H9 (cell line): Measurements from ENCODE around the gene HAVCR1. TPM values are rescaled to one million over a fixed set of nuclear protein-coding genes. Genes with fewer than 3 reads are reported as not detected.

Experiments
- DNase-seq: peaks from one replicate; pipeline ENCODE4 v3.0.0-alpha.2; 2017
- H2AFZ ChIP-seq: one replicate; pipeline ENCODE4 v1.6.1; 2013; ENCODE audit warnings: mild to moderate bottlenecking, low read length, control low read depth, moderate library complexity
- H2AK5ac ChIP-seq: 2 replicates; pipeline ENCODE4 v1.6.1; 2013; ENCODE audit warnings: low read length, control low read depth, mixed read lengths; ENCODE audit not compliant: insufficient read length
- H2BK120ac ChIP-seq: one replicate; pipeline ENCODE4 v1.6.1; 2013; ENCODE audit warnings: low read depth, mild to moderate bottlenecking, low read length, control low read depth, inconsistent platforms; ENCODE audit not compliant: poor library complexity, severe bottlenecking
- H2BK12ac ChIP-seq: 2 replicates; pipeline ENCODE4 v1.6.1; 2013; ENCODE audit warnings: low read length, control low read depth, mixed read lengths, low read depth; ENCODE audit not compliant: insufficient read length
- H2BK15ac ChIP-seq: 2 replicates; pipeline ENCODE4 v1.6.1; 2013; ENCODE audit warnings: low read depth, low read length, control low read depth
- H2BK20ac ChIP-seq: one replicate; pipeline ENCODE4 v1.6.1; 2013; ENCODE audit warnings: low read depth, mild to moderate bottlenecking, low read length, control low read depth, inconsistent platforms; ENCODE audit not compliant: poor library complexity, severe bottlenecking
- H2BK5ac ChIP-seq: 2 replicates; pipeline ENCODE4 v1.6.1; 2013; ENCODE audit warnings: low read length, control low read depth, mixed read lengths; ENCODE audit not compliant: insufficient read length
- H3K14ac ChIP-seq: 2 replicates; pipeline ENCODE4 v1.6.1; 2013; ENCODE audit warnings: low read length, control low read depth; ENCODE audit not compliant: insufficient read depth
- H3K18ac ChIP-seq: 2 replicates; pipeline ENCODE4 v1.6.1; 2013; ENCODE audit warnings: low read depth, mild to moderate bottlenecking, mixed read lengths, low read length, control low read depth; ENCODE audit not compliant: insufficient read length
- H3K23ac ChIP-seq: 2 replicates; pipeline ENCODE4 v1.6.1; 2013; ENCODE audit warnings: low read length, control low read depth, mixed read lengths, low read depth; ENCODE audit not compliant: insufficient read length
- H3K23me2 ChIP-seq: 2 replicates; pipeline ENCODE4 v1.6.1; 2013; ENCODE audit warnings: low read depth, mild to moderate bottlenecking, mixed read lengths, low read length, control low read depth; ENCODE audit not compliant: insufficient read length, poor library complexity, severe bottlenecking
- H3K27ac ChIP-seq: 2 replicates; pipeline ENCODE4 v1.5.1; 2013; ENCODE audit warnings: low read length, control low read depth, mixed read lengths, low read depth; ENCODE audit not compliant: insufficient read length
- H3K27me3 ChIP-seq: 2 replicates; pipeline ENCODE4 v1.6.1; 2013; ENCODE audit warnings: low read length, control low read depth, inconsistent platforms; ENCODE audit not compliant: insufficient read depth
- H3K4ac ChIP-seq: 2 replicates; pipeline ENCODE4 v1.6.1; 2013; ENCODE audit warnings: low read depth, mild to moderate bottlenecking, control low read depth, inconsistent platforms, low read length, moderate library complexity
- H3K4me1 ChIP-seq: 2 replicates; pipeline ENCODE4 v1.6.1; 2013; ENCODE audit warnings: low read length, control low read depth, inconsistent platforms; ENCODE audit not compliant: insufficient read depth
- H3K4me2 ChIP-seq: 2 replicates; pipeline ENCODE4 v1.6.1; 2013; ENCODE audit warnings: low read length, control low read depth, mixed read lengths; ENCODE audit not compliant: insufficient read length, insufficient read depth
- H3K56ac ChIP-seq: 2 replicates; pipeline ENCODE4 v1.6.1; 2013; ENCODE audit warnings: low read depth, mild to moderate bottlenecking, mixed read lengths, low read length, control low read depth; ENCODE audit not compliant: insufficient read length
- H3K79me1 ChIP-seq: 2 replicates; pipeline ENCODE4 v1.6.1; 2013; ENCODE audit warnings: low read depth, mild to moderate bottlenecking, moderate library complexity, low read length, control low read depth, inconsistent platforms; ENCODE audit not compliant: insufficient read depth, poor library complexity, severe bottlenecking
- H3K79me2 ChIP-seq: 2 replicates; pipeline ENCODE4 v1.6.1; 2013; ENCODE audit warnings: low read length, control low read depth, inconsistent platforms; ENCODE audit not compliant: insufficient read depth
- H3K9ac ChIP-seq: 2 replicates; pipeline ENCODE4 v1.6.1; 2013; ENCODE audit warnings: low read length, control low read depth, mixed read lengths; ENCODE audit not compliant: insufficient read length; ENCODE audit errors: extremely low read depth
- H3K9me3 ChIP-seq: one replicate; pipeline ENCODE4 v1.6.1; 2013; ENCODE audit warnings: low read depth, low read length, inconsistent platforms; ENCODE audit not compliant: control insufficient read depth
- H3T11ph ChIP-seq: one replicate; pipeline ENCODE4 v1.6.1; 2013; ENCODE audit warnings: mild to moderate bottlenecking, low read length, control low read depth, inconsistent platforms
- H4K20me1 ChIP-seq: one replicate; pipeline ENCODE4 v1.6.1; 2013; ENCODE audit not compliant: control insufficient read depth, insufficient read length, insufficient read depth
- H4K5ac ChIP-seq: 2 replicates; pipeline ENCODE4 v1.6.1; 2013; ENCODE audit warnings: low read depth, mild to moderate bottlenecking, mixed read lengths, low read length, control low read depth; ENCODE audit not compliant: insufficient read length
- H4K8ac ChIP-seq: replicated peaks from 2 replicates; pipeline ENCODE4 v1.6.1; 2013; ENCODE audit warnings: low read length, control low read depth, mixed read lengths, low read depth; ENCODE audit not compliant: insufficient read length
- H4K91ac ChIP-seq: 2 replicates; pipeline ENCODE4 v1.6.1; 2013; ENCODE audit warnings: low read depth, mild to moderate bottlenecking, moderate library complexity, mixed read lengths, low read length, control low read depth; ENCODE audit not compliant: insufficient read length
- H3K27ac Mint-ChIP-seq, 3 experiments: 2 replicates in 2 of 3; 3 replicates in 1 of 3; pipeline ENCODE4 v1.8.0; 2020 to 2021; ENCODE audit warnings: mixed read lengths in 3 of 3, mild to moderate bottlenecking in 1 of 3, moderate library complexity in 1 of 3
- H3K27me3 Mint-ChIP-seq: 2 replicates; pipeline ENCODE4 v1.8.0; 2021; ENCODE audit warnings: low read depth, mild to moderate bottlenecking, moderate library complexity, mixed read lengths
- H3K36me3 Mint-ChIP-seq, 3 experiments: 2 replicates in 2 of 3; 3 replicates in 1 of 3; pipeline ENCODE4 v1.8.0; 2020 to 2021; ENCODE audit warnings: low read depth in 3 of 3, mixed read lengths in 3 of 3; ENCODE audit not compliant: insufficient read depth in 1 of 3
- H3K4me1 Mint-ChIP-seq, 2 experiments: 2 replicates each; pipeline ENCODE4 v1.8.0; 2020; ENCODE audit warnings: mixed read lengths in 2 of 2
- H3K4me3 Mint-ChIP-seq, 2 experiments: 2 replicates in 1 of 2; 3 replicates in 1 of 2; pipeline ENCODE4 v1.8.0; 2020 to 2021; ENCODE audit warnings: mild to moderate bottlenecking in 2 of 2, mixed read lengths in 2 of 2, moderate library complexity in 1 of 2
- H3K9me3 Mint-ChIP-seq, 2 experiments: 2 replicates in 1 of 2; 3 replicates in 1 of 2; pipeline ENCODE4 v1.8.0; 2020; ENCODE audit warnings: mild to moderate bottlenecking in 2 of 2, mixed read lengths in 2 of 2, moderate library complexity in 1 of 2
- CTCF ChIP-seq: fragments of 200-600 bp; sonication (generic); conservative IDR thresholded peaks from 3 replicates; pipeline ENCODE4 v1.8.0; 2021; ENCODE audit warnings: antibody characterized with exemption, mild to moderate bottlenecking
- WGBS: extraction: QIAGEN DNeasy Blood & Tissue Kit; methylation state at CpG from one replicate; pipeline ENCODE4 v1.1.7; 2013; ENCODE audit warnings: missing lambda C conversion rate, low lambda C conversion rate, mixed read lengths; ENCODE audit not compliant: insufficient read length; ENCODE audit errors: extremely low coverage; 5-methylcytosine and 5-hydroxymethylcytosine counted together
- long read RNA-seq: library from polyadenylated mRNA; unstranded; transcript quantifications from one replicate; pipeline ENCODE4 v2.0.0, GENCODE V29; 2020
- total RNA-seq: library from RNA; stranded (reverse); gene quantifications from 2 replicates; pipeline ENCODE4 v1.2.1, GENCODE V29; 2021

HAVCR1 gene
- not detected in 2 replicates for total RNA-seq
- long read RNA-seq, result 0 reads

- no peak within 1 kb of the TSS for H2AK5ac ChIP-seq
- no peak within 1 kb of the TSS for H4K5ac ChIP-seq
- H4K8ac ChIP-seq, result no peak within 1 kb of the TSS
- no peaks in the 10 kb centered on the region for H3K79me1 ChIP-seq
- no peaks in the 10 kb centered on the region for H3K4me1 ChIP-seq
- TF ChIP-seq CTCF, result no peak
- no peak within 1 kb of the TSS for H2BK20ac ChIP-seq
- no peak within 1 kb of the TSS for H4K91ac ChIP-seq
- no peak within 1 kb of the TSS for H3K56ac ChIP-seq
- H2BK5ac ChIP-seq, result no peak within 1 kb of the TSS
- H2BK15ac ChIP-seq, result no peak within 1 kb of the TSS
- no peak for DNase-seq
- no peak within 1 kb of the TSS for H3K27ac Mint-ChIP-seq
- no peaks in the 10 kb centered on the region for H3K9me3 ChIP-seq
- no peak within 1 kb of the TSS for H3K18ac ChIP-seq
- H3K9me3 Mint-ChIP-seq, result no peaks in the 10 kb centered on the region
- no peak within 1 kb of the TSS for H3K4me3 Mint-ChIP-seq
- no peaks in the 10 kb centered on the region for H3K79me2 ChIP-seq
- no peaks in the 10 kb centered on the region for H3K27me3 ChIP-seq
- H3K27ac ChIP-seq, result no peak within 1 kb of the TSS
- no peak within 1 kb of the TSS for H3K4me2 ChIP-seq
- H3T11ph ChIP-seq, result no peak within 1 kb of the TSS
- H3K4me1 Mint-ChIP-seq, result no peaks in the 10 kb centered on the region
- no CpG with 5 or more reads among the region's 9 CpGs for WGBS
- no peak within 1 kb of the TSS for H3K4ac ChIP-seq
- no peak within 1 kb of the TSS for H2AFZ ChIP-seq
- no peaks in the 10 kb centered on the region for H3K36me3 Mint-ChIP-seq
- no peaks in the 10 kb centered on the region for H3K27me3 Mint-ChIP-seq
- H3K23ac ChIP-seq, result no peak within 1 kb of the TSS
- no peak within 1 kb of the TSS for H3K9ac ChIP-seq
- H3K23me2 ChIP-seq, result no peaks in the 10 kb centered on the region
- H4K20me1 ChIP-seq, result no peaks in the 10 kb centered on the region
- H2BK120ac ChIP-seq, result no peak within 1 kb of the TSS
- no peak within 1 kb of the TSS for H2BK12ac ChIP-seq
- no peak within 1 kb of the TSS for H3K14ac ChIP-seq
Observed at GRCh38 chr5:157059093-157059539, at the start of gene HAVCR1. Gene HAVCR1, minus strand, starts transcription at chr5:157059116. Its CDS starts 1,173 bp downstream, at chr5:157057943.
